Measurements from ENCODE around the gene CNTN1.

CNTN1 gene

GRCh38 chr12:40946612-40947194, 254.5 kb downstream of the CNTN1 start:
- POLR2A ChIA-PET: no interaction called here
- TF ChIP-seq FOXA1 (IDR thresholded peaks at IDR 0.05): no peak
- no peak for TF ChIP-seq NFRKB (IDR thresholded peaks at IDR 0.05)
- TF ChIP-seq ELF4 (IDR thresholded peaks at IDR 0.05): no peak
- TF ChIP-seq TARDBP (IDR thresholded peaks at IDR 0.05): no peak
- TF ChIP-seq L3MBTL2 (conservative IDR thresholded peaks at IDR 0.05): no peak
- no peak for TF ChIP-seq ZNF384 (IDR thresholded peaks at IDR 0.05)
- TF ChIP-seq SP1 (IDR thresholded peaks at IDR 0.05): no peak
- TF ChIP-seq SUZ12 (IDR thresholded peaks at IDR 0.05): no peak
- no peak for TF ChIP-seq CTBP1 (IDR thresholded peaks at IDR 0.05; ENCODE audit: borderline replicate concordance)
- no peak for TF ChIP-seq LEF1 (IDR thresholded peaks at IDR 0.05; ENCODE audit: borderline replicate concordance)
- TF ChIP-seq ARNT (IDR thresholded peaks at IDR 0.05): no peak
- TF ChIP-seq PKNOX1 (IDR thresholded peaks at IDR 0.05): no peak
- no peak for TF ChIP-seq FOXM1 (IDR thresholded peaks at IDR 0.05; ENCODE audit: borderline replicate concordance)
- DNase-seq (ENCODE audit: extremely low spot score): peak; percentile 10
- CTCF ChIA-PET: interaction anchor here (0.8 kb wide), 1 partner anchor 331 kb away, joined by 3 read pairs; no protein-coding TSS in a partner anchor

GRCh38 chr12:40947797-40948196, 255.6 kb downstream of the CNTN1 start:
- CTCF ChIA-PET: no interaction called here
- POLR2A ChIA-PET: no interaction called here

GRCh38 chr12:40953076-40953475, 260.8 kb downstream of the CNTN1 start:
- CTCF ChIA-PET: no interaction called here
- TF ChIP-seq PKNOX1 (IDR thresholded peaks at IDR 0.05) (no peak), HDGF (IDR thresholded peaks at IDR 0.05; ENCODE audit: borderline replicate concordance) (no peak), CTBP1 (IDR thresholded peaks at IDR 0.05; ENCODE audit: borderline replicate concordance) (no peak), SP1 (IDR thresholded peaks at IDR 0.05) (no peak), ELF4 (IDR thresholded peaks at IDR 0.05) (no peak), SUZ12 (IDR thresholded peaks at IDR 0.05) (no peak), LEF1 (IDR thresholded peaks at IDR 0.05; ENCODE audit: borderline replicate concordance) (no peak), TARDBP (IDR thresholded peaks at IDR 0.05) (no peak)
- DNase-seq (ENCODE audit: extremely low spot score): no peak
- POLR2A ChIA-PET: no interaction called here

More at GRCh38 chr12:40947797-40948196, 255.6 kb downstream of the CNTN1 start:
- no peak for DNase-seq (ENCODE audit: extremely low spot score)
- TF ChIP-seq ELF4 (IDR thresholded peaks at IDR 0.05) (no peak), NFRKB (IDR thresholded peaks at IDR 0.05) (no peak), LEF1 (IDR thresholded peaks at IDR 0.05; ENCODE audit: borderline replicate concordance) (no peak), CTBP1 (IDR thresholded peaks at IDR 0.05; ENCODE audit: borderline replicate concordance) (no peak), ZNF384 (IDR thresholded peaks at IDR 0.05) (no peak), L3MBTL2 (conservative IDR thresholded peaks at IDR 0.05) (no peak), HDGF (IDR thresholded peaks at IDR 0.05; ENCODE audit: borderline replicate concordance) (no peak), SP1 (IDR thresholded peaks at IDR 0.05) (no peak), ARNT (IDR thresholded peaks at IDR 0.05) (no peak), PKNOX1 (IDR thresholded peaks at IDR 0.05) (no peak), BHLHE40 (IDR thresholded peaks at IDR 0.05; ENCODE audit: borderline replicate concordance) (no peak), FOXA1 (IDR thresholded peaks at IDR 0.05) (no peak), SUZ12 (IDR thresholded peaks at IDR 0.05) (no peak)

- DNase-seq (ENCODE audit: extremely low spot score): no peak
- CTCF ChIA-PET: interaction anchor here (0.7 kb wide), 1 partner anchor 513 kb away, joined by 5 read pairs; no protein-coding TSS in a partner anchor
- POLR2A ChIA-PET: no interaction called here
- no peak for TF ChIP-seq CTBP1 (IDR thresholded peaks at IDR 0.05; ENCODE audit: borderline replicate concordance)
- TF ChIP-seq TARDBP (IDR thresholded peaks at IDR 0.05): no peak
Measured at GRCh38 chr12:40957417-40957816, 265.2 kb downstream of the CNTN1 start.

GRCh38 chr12:40959041-40959440, 266.8 kb downstream of the CNTN1 start:
- DNase-seq (ENCODE audit: extremely low spot score): no peak
- CTCF ChIA-PET: no interaction called here
- POLR2A ChIA-PET: no interaction called here
- TF ChIP-seq NFRKB (IDR thresholded peaks at IDR 0.05) (no peak), CTBP1 (IDR thresholded peaks at IDR 0.05; ENCODE audit: borderline replicate concordance) (no peak), SP1 (IDR thresholded peaks at IDR 0.05) (no peak), FOXK2 (IDR thresholded peaks at IDR 0.05) (no peak), ZNF384 (IDR thresholded peaks at IDR 0.05) (no peak), L3MBTL2 (conservative IDR thresholded peaks at IDR 0.05) (no peak), SUZ12 (IDR thresholded peaks at IDR 0.05) (no peak), PKNOX1 (IDR thresholded peaks at IDR 0.05) (no peak), ELF4 (IDR thresholded peaks at IDR 0.05) (no peak)

GRCh38 chr12:40963751-40964150, 271.5 kb downstream of the CNTN1 start:
- TF ChIP-seq CTBP1 (IDR thresholded peaks at IDR 0.05; ENCODE audit: borderline replicate concordance) (no peak), HDGF (IDR thresholded peaks at IDR 0.05; ENCODE audit: borderline replicate concordance) (no peak), FOXA1 (IDR thresholded peaks at IDR 0.05) (no peak), L3MBTL2 (conservative IDR thresholded peaks at IDR 0.05) (no peak), FOXM1 (IDR thresholded peaks at IDR 0.05; ENCODE audit: borderline replicate concordance) (no peak), BHLHE40 (IDR thresholded peaks at IDR 0.05; ENCODE audit: borderline replicate concordance) (no peak), LEF1 (IDR thresholded peaks at IDR 0.05; ENCODE audit: borderline replicate concordance) (no peak), PKNOX1 (IDR thresholded peaks at IDR 0.05) (no peak), SP1 (IDR thresholded peaks at IDR 0.05) (no peak), ZNF384 (IDR thresholded peaks at IDR 0.05) (no peak), ARNT (IDR thresholded peaks at IDR 0.05) (no peak), FOXK2 (IDR thresholded peaks at IDR 0.05) (no peak)
- CTCF ChIA-PET: no interaction called here
- POLR2A ChIA-PET: no interaction called here

More at GRCh38 chr12:40963751-40964150, 271.5 kb downstream of the CNTN1 start:
- DNase-seq (ENCODE audit: extremely low spot score): no peak

Measured in HEK293T (cell line).